NOMO-1 (cell line): Measurements from ENCODE around the gene LCN1.
"Not testable (repeated sequence)": the region's sequence is repeated elsewhere in the genome, so short reads cannot be mapped to it uniquely, and the experiment has no call there.

ENCODE experiments used
- DNase-seq, 2 experiments: peaks; one replicate each; lab custom pipeline; 2025; ENCODE audit not compliant: unreplicated experiment in 2 of 2; lab: John Stamatoyannopoulos, UW

LCN1 gene

GRCh38 chr9:135504262-135505243 lies 16.7 kb upstream of the LCN1 start:
- DNase-seq, result peak; percentile 19 to 54

- no peak for DNase-seq
Measured at GRCh38 chr9:135505406-135506187, 15.6 kb upstream of the LCN1 start.

DNA sequence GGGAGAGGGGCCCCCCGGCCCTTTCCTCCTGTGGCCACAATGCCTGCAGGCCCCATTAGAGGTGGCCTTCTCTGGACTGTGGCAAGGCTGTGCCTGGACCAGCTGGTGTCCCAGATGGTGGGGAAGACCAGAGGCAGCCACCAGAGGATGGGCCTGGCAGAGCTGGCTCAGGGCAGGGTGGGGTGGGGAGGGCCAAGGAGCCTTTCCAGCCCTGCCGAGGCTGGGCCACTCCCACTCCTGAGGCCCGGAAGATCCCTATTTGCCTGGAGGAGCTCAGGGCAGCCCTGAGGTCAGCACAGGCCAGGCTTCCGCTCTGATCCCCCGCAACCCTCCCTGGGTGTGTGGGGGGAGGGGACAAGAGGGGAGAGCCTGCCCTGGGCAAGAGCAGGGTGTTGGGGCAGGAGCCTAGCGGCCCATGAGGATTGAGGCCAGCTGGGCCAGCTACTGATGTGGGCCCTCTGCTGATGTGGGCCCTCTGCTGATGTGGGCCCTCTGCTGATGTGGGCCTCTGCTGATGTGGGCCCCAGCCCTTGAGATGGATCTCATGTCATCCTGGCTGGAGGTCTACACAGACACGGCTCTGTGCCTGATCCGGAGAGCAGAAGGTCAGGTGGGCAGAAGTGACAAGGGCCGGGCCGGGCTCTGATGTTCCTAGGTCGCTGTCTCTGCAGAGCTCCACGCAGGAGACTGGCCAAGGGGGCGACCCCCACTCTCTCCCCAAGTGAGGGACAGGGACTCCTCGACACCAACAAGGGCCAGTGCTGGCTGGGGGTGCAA lies 14.7 kb upstream of the LCN1 start:
- no peak for DNase-seq

DNA sequence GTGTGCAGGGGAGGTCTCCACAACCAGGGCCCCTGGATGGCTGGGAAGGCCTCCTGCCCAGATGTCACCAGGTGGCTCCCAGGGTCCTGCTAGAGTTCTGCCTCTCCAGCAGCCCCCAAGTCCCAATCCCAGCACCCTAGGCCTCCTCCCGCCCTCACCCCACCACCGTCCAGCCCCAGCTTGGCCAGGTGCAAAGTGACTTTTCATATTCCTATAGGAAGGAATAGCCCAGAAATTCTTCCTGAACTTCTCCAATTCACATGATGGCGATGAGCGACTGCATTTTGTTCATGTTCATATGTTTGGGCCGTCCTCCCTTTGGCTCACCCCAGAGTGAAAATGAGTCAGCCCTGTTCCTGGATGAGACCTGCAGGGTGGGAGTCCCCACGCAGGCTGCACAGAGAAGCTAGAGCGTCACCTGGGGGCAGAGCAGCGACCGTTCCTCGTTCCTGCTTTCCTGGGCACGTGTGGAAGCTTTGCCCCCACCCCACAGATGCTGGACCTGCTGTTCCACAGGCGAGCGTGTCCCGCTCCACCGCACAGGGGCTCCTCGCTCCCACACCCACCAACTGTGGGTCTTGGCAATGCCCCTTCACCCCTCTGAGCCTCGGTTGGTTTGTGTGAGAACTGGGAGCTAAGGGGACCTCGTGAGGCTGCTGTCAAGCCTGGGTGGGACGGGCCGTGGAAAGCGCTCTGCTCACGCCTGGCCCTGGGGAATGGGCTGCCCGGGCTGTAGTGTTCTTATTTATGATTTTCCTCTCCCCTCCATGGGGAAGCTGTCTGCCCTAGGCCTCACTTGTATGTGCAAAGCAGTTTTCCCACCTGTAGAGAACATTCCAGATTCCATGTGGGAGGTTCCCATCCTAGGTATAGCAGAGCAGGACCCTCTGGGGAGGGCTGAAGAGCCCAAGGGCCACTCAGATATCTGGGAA lies 13.9 kb upstream of the LCN1 start:
- no peak for DNase-seq

- no peak for DNase-seq
Measured at GRCh38 chr9:135508211-135508820, 12.9 kb upstream of the LCN1 start.

DNA sequence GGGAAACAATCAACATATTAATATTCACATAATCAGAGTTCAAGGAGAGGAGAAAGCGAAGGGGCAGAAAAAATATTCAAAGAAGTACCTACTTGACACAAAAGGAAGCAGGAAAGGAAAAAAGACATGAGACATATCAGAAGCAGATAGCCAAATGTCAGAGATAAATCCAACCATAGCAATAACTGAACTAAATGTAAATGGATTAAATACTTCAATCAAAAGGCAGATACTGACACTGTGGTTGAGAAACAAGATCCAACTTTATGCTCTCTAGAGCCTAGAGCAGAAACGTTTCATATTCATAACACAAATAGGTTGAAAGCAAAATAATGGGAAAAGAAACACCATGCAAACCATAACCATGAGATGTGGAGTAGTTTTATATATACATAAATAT lies 11.8 kb upstream of the LCN1 start:
- DNase-seq, result no peak

DNA sequence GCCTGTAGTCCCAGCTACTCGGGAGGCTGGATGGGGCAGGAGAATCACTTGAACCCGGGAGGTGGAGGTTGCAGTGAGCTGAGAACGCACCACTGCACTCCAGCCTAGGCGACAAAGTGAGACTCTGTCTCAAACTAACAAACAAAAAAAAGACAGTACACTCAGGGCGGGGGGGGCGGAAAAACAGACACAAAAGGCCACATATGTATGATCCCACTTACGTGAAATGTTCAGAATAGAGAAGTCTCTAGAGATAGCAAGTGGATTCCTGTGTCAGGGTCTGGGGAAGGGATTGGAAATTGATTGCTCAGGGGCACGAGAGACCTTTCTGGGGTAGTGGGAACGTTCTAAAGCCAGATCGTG lies 9.0 kb upstream of the LCN1 start:
- no peak for DNase-seq

GRCh38 chr9:135512904-135513303 lies 8.3 kb upstream of the LCN1 start:
- DNase-seq, result no peak

- DNase-seq, result no peak
Measured at GRCh38 chr9:135513351-135513846, 7.8 kb upstream of the LCN1 start.

DNA sequence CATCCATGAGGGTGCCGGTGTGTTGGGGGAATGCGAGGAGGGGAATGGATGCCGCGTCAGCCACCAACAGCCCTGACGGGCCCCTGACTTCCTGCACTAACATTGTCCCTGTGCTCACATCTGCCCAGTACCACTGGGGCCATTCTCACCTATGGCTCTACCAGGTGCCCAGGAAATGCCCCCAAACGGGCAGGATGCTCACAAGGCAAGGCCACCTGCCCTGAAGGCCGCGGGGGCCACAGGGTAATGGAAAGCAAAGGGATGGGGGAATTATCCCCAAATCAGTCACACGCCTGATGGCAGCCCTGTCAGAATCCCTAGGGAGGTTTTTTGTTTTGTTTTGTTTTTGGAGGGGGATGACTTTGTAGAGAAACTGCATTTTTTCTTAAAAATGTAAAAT lies 7.3 kb upstream of the LCN1 start:
- DNase-seq, result not testable (repeated sequence)

GRCh38 chr9:135514342-135515082 lies 6.7 kb upstream of the LCN1 start:
- DNase-seq, result no peak

GRCh38 chr9:135515083-135515951 lies 5.9 kb upstream of the LCN1 start:
- no peak for DNase-seq

DNA sequence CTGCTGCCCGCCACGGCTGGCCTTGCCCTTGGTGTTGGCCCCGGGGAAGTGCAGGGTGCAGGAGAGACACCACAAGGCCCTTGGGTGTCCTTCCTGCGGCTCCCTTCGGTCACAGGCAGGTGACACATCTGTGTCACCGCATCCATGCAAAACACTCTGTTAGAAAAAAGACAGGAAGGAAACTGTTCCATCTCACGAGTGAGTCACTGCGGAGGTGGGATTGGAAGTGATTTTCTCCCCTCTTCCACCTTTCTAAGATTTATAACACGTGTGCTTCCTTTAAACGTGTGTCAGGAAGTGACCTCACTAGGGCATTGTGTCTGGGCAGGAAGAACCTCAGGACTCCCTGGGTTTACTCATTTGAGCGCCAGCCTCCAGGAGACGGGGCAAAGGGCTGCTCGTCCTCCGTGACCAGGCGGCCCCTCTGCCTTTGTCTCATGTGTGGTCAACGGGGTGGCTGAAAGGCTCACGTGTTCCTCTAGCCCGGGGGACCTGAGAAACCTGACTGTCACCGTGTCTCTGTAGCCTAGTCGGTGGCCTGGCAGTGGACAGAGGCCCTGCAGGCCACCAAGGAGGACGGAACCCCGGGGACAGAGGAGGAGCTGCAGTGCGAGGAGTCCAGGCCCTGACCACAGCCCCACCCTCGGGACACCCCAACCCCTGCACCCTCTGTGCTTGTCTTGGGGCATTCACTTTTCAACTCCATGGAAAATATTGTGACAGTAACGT lies 4.9 kb upstream of the LCN1 start:
- no peak for DNase-seq

GRCh38 chr9:135517407-135517822 lies 3.8 kb upstream of the LCN1 start:
- no peak for DNase-seq

DNA sequence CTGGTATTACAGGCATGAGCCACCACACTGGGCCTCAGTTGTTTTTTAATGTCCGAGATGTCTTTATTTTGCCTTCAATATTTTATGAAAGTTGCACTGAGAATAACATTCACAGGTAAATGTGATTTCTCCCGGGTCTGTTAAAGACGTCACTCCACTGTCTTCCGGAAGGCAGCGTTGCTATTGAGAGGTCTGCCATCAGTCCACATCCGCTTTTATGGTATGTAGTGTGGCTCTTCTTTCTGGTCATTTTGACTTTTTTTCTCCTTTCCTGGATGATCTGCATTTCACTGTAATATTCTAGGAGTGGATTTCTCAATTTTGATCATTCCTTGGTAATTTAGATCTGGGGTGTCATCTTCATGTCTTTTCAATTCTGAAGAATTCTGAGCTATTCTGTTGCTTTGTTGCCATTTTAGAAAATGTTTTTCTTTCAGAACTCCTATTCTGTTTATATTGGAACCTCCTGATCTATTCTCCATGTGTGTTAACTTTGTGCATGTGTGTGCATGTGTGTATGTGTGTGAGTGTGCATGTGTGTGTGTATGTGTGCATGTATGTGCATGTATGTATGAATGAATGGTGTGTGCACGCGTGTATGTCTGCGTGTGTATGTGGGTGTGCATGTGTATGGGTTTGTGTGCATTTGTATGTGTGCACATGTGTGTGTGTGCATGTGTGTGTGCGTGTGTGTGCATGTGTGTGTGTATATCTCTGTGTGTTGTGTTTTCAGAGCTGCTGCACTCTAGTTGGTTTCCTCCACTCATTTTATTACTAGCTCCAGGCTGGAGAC lies 1.9 kb upstream of the LCN1 start:
- DNase-seq, result no peak

- DNase-seq, result no peak
Measured at GRCh38 chr9:135521608-135522095, 412 bp downstream of the LCN1 start.
